Transverse colon (tissue), 4 donors: Measurements from ENCODE around the gene NID2. TPM values are rescaled to one million over a fixed set of nuclear protein-coding genes. Genes with fewer than 3 reads are reported as not detected.

Experiments used
- DNase-seq: peaks from one replicate; pipeline ENCODE4 v3.0.0-alpha.2; 2019
- H3K27ac ChIP-seq, 4 donors: fragments of 200-600 bp; sonication (generic); 2 replicates each; pipeline ENCODE4 v1.5.1; 2016 to 2018; ENCODE audit warnings: inconsistent platforms in 4 of 4
- H3K27me3 ChIP-seq: fragments of 200-600 bp; sonication (generic); 2 replicates; pipeline ENCODE4 v1.5.1; 2017; ENCODE audit warnings: inconsistent platforms
- H3K36me3 ChIP-seq, 4 donors: fragments of 200-600 bp; sonication (generic); 2 replicates each; pipeline ENCODE4 v1.5.1; 2017 to 2019; ENCODE audit warnings: inconsistent platforms in 4 of 4
- H3K4me1 ChIP-seq, 4 donors: fragments of 200-600 bp; sonication (generic); 2 replicates each; pipeline ENCODE4 v1.5.1; 2017 to 2020; ENCODE audit warnings: inconsistent platforms in 4 of 4
- H3K4me3 ChIP-seq, 4 donors: fragments of 200-600 bp; sonication (generic); 1 replicate in 1 of 4; 2 replicates in 3 of 4; pipeline versions ENCODE4 v1.5.1 to v1.6.1; 2017 to 2019; ENCODE audit warnings: inconsistent platforms in 4 of 4
- H3K9me3 ChIP-seq, 2 donors: fragments of 200-600 bp; sonication (generic); 2 replicates each; pipeline ENCODE4 v1.5.1; 2017 to 2019; ENCODE audit warnings: inconsistent platforms in 2 of 2
- CTCF ChIP-seq, 5 experiments: fragments of 200-600 bp in 3 of 5; fragments of 450-650 bp in 2 of 5; sonication (generic) in 3 of 5; IDR thresholded peaks; 1 replicate in 2 of 5; 2 replicates in 3 of 5; pipeline ENCODE4 v1.5.1; 2016 to 2017; ENCODE audit warnings: antibody characterized with exemption in 5 of 5, inconsistent platforms in 3 of 5, mild to moderate bottlenecking in 2 of 5, moderate library complexity in 1 of 5
- EP300 ChIP-seq: sonication (generic); formaldehyde crosslinking; IDR thresholded peaks from one replicate; pipeline ENCODE4 v1.6.1; 2017; ENCODE audit warnings: antibody characterized with exemption, low read depth
- POLR2A ChIP-seq: fragments of 450-650 bp; IDR thresholded peaks from one replicate; pipeline ENCODE4 v1.6.1; 2016; ENCODE audit warnings: antibody characterized with exemption, mild to moderate bottlenecking, moderate library complexity
- POLR2AphosphoS5 ChIP-seq, 3 donors: sonication (generic); formaldehyde crosslinking; IDR thresholded peaks; one replicate each; pipeline ENCODE4 v1.6.1; 2016; ENCODE audit warnings: antibody characterized with exemption in 3 of 3
- WGBS, 2 donors: methylation state at CpG; one replicate each; pipeline ENCODE4 v1.1.5; 2018; ENCODE audit warnings: low coverage in 1 of 2; 5-methylcytosine and 5-hydroxymethylcytosine counted together
- in situ Hi-C, 4 donors: fragments of 200-750 bp; cut with MboI; loops; one replicate each; pipeline versions ENCODE4 v1.15.0 to v1.15.1; 2017; ENCODE audit warnings: low sequenced_read_pairs in 3 of 4, low pct_ligation_motif_present in 1 of 4, low pct_unique_long_range_greater_than_20kb in 1 of 4
- intact Hi-C: fragments of 100-400 bp; cut with DNase I; formaldehyde crosslinking; loops from one replicate; pipeline ENCODE4 v1.15.1; 2023; ENCODE audit warnings: low total_unique reads
- total RNA-seq, 4 donors: library from RNA; depleted of rRNA; stranded (reverse); fragments of >200 nt; gene quantifications; one replicate each; pipeline ENCODE4 v1.1.0, GENCODE V29; 2016

NID2 gene
- total RNA-seq, 4 donors from 2014 or later: 8.3 to 62.7 (median 27.4) TPM

- intact Hi-C loops: no loop called here
- no peak for DNase-seq
- H3K9me3 ChIP-seq: no peaks in the 10 kb centered on the region
These were observed 7.5 kb downstream of the NID2 start for GRCh38 chr14:52061390-52061789.

GRCh38 chr14:52060080-52060479 is 8.8 kb downstream of the NID2 start:
- intact Hi-C loops: no loop called here
- no peaks in the 10 kb centered on the region for H3K27me3 ChIP-seq
- no peak overlapping the region for H3K4me3 ChIP-seq
- peak; percentile 18 for DNase-seq
- H3K9me3 ChIP-seq: no peaks in the 10 kb centered on the region
- no peak for TF ChIP-seq EP300
- TF ChIP-seq POLR2AphosphoS5 (IDR thresholded peaks at IDR 0.05): no peak
- no peak for TF ChIP-seq CTCF (IDR thresholded peaks at IDR 0.05)
- TF ChIP-seq POLR2A: no peak
- H3K27ac ChIP-seq: peak overlapping the region; percentile 49 to 79 (median 64)
- no peaks in the 10 kb centered on the region for H3K36me3 ChIP-seq
- in situ Hi-C loops: no loop called here
- H3K4me1 ChIP-seq: peaks cover 17 to 54% (median 34%) of the 10 kb centered on the region in 4 donors
- 24 to 75% methylated on average over 1 to 6 of the region's 6 CpGs for WGBS, 2 donors

More at GRCh38 chr14:52061390-52061789, 7.5 kb downstream of the NID2 start:
- WGBS, 2 donors: 59 to 71% methylated on average over 4 to 5 of the region's 5 CpGs
- Histone ChIP-seq H3K36me3 (no peaks in the 10 kb centered on the region), H3K4me1 (peaks cover 17 to 54% (median 34%) of the 10 kb centered on the region in 4 donors), H3K27me3 (no peaks in the 10 kb centered on the region), H3K27ac (peak overlapping the region in 3 of 4 donors; percentile 54 to 79 (median 74)), H3K4me3 (no peak overlapping the region)
- in situ Hi-C loops: no loop called here
- TF ChIP-seq CTCF (IDR thresholded peaks at IDR 0.05) (no peak), POLR2AphosphoS5 (IDR thresholded peaks at IDR 0.05) (no peak), EP300 (no peak), POLR2A (no peak)

- intact Hi-C loops: no loop called here
- Histone ChIP-seq H3K4me3 (no peak overlapping the region), H3K36me3 (no peaks in the 10 kb centered on the region), H3K4me1 (peaks cover 17 to 54% (median 34%) of the 10 kb centered on the region in 4 donors), H3K27me3 (no peaks in the 10 kb centered on the region), H3K27ac (peak overlapping the region; percentile 49 to 79 (median 64)), H3K9me3 (no peaks in the 10 kb centered on the region)
- peak; percentile 35 to 80 (median 71) for TF ChIP-seq POLR2AphosphoS5 (IDR thresholded peaks at IDR 0.05)
- no peak for TF ChIP-seq CTCF (IDR thresholded peaks at IDR 0.05)
- in situ Hi-C loops: no loop called here
- no peak for DNase-seq
These were observed 9.2 kb downstream of the NID2 start for GRCh38 chr14:52059649-52060048.

- WGBS, 2 donors: 69 to 75% methylated on average over 3 of the region's 3 CpGs
- no peaks in the 10 kb centered on the region for H3K27me3 ChIP-seq
- no peak overlapping the region for H3K4me3 ChIP-seq
- peaks cover 17 to 53% (median 37%) of the 10 kb centered on the region in 4 donors for H3K4me1 ChIP-seq
- no peak for DNase-seq
- H3K27ac ChIP-seq: peak overlapping the region in 3 of 4 donors; percentile 54 to 79 (median 62)
- no peaks in the 10 kb centered on the region for H3K9me3 ChIP-seq
- TF ChIP-seq POLR2AphosphoS5 (IDR thresholded peaks at IDR 0.05) (peak in 2 of 3 donors; percentile 6 to 9), CTCF (IDR thresholded peaks at IDR 0.05) (no peak)
- in situ Hi-C loops (no loop called here), intact Hi-C loops (no loop called here)
- no peaks in the 10 kb centered on the region for H3K36me3 ChIP-seq
These were observed 10.5 kb downstream of the NID2 start for GRCh38 chr14:52058341-52058740.
